ENCODE data around the gene FH. TPM values are rescaled to one million over a fixed set of nuclear protein-coding genes. Genes with fewer than 3 reads are reported as not detected.
A peak's percentile ranks its signal among the peaks of the same experiment; 100 is the strongest.

Gene FH
- total and polyA plus RNA-seq, 2 of the 13 experiments (the other 11 are each of a cell fraction or from before 2014, with no cell fraction given) = 39.2 to 152 TPM

DNA sequence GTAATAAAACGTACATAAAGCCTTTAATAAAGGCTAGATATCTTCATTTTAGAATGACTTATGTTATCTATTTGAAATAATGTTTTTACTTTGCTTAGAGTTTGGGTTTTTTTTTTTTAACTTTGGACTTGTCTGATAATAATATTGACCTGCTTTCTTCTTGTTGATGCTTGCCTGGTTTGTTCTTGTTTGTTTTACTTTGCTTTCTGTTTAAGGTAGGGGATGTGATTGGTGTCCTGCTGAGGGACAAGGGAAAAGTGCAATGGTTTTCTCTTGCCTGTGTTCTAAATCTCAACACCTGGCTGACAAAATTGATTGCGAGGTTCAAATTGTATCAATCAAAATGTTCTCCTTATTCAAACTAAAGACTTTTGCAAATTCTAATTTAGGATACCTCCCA lies 2.2 kb upstream of the FH start:
- intact Hi-C loops (cut with micrococcal nuclease; ENCODE audit: unreplicated experiment) = no loop called here
- Histone ChIP-seq H3K27me3 (ENCODE audit: control insufficient read depth in 1 of 2, insufficient read depth in 2 of 2, low read length in 2 of 2) (no peaks in the 10 kb centered on the region), H3K79me2 (ENCODE audit: insufficient read depth, low read length) (peaks cover 22% of the 10 kb centered on the region), H3K9me3 (ENCODE audit: low read length) (no peaks in the 10 kb centered on the region), H2AFZ (ENCODE audit: low read length) (no peak overlapping the region), H3K4me3 (replicated peaks in 1 of 3; ENCODE audit: insufficient read depth in 1 of 3, low read depth in 2 of 3, low read length in 3 of 3) (no peak overlapping the region), H3K4me2 (ENCODE audit: low read depth, low read length) (peak overlapping the region; percentile 60), H3K36me3 (replicated peaks in 1 of 2; ENCODE audit: control insufficient read depth in 1 of 2, insufficient read depth in 2 of 2, low read length in 2 of 2) (no peaks in the 10 kb centered on the region), H3K4me1 (ENCODE audit: insufficient read depth, low read length) (peaks cover 21% of the 10 kb centered on the region), H4K20me1 (ENCODE audit: insufficient read depth, low read length) (no peaks in the 10 kb centered on the region; the same call in 1 of the 2 replicates), H3K27ac (ENCODE audit: extremely low read length, insufficient read depth, low read length) (no peak overlapping the region), H3K9ac (ENCODE audit: insufficient read depth, low read depth, low read length) (no peak overlapping the region)
- CTCF ChIA-PET (ENCODE audit: low intra/inter-chr PET ratio, low total read pairs) = no interaction called here
- DNase-seq (ENCODE audit: low spot score) = peak; percentile 6
- in situ Hi-C loops (cut with HindIII; ENCODE audit: extremely low pct_ligation_motif_present, low pct_unique_long_range_greater_than_20kb) = loop anchor here (10.0 kb wide), 1 partner anchor 113 kb away; no protein-coding TSS in a partner anchor
- no peak for FAIRE-seq
- POLR2A ChIA-PET = no interaction called here
- WGBS (ENCODE audit: low lambda C conversion rate) = 2% methylated on average over 2 of the region's 2 CpGs
- ATAC-seq = no peak
- no TSS peak for BruUV-seq (replicated peaks)
- TF ChIP-seq ZNF75D (CRISPR knock-in tag; IDR thresholded peaks at IDR 0.05; ENCODE audit: borderline replicate concordance) = no peak
- no peak for TF ChIP-seq NPAS2 (CRISPR knock-in tag; IDR thresholded peaks at IDR 0.05; ENCODE audit: borderline replicate concordance)
- TF ChIP-seq MAFG (CRISPR knock-in tag; IDR thresholded peaks at IDR 0.05) = no peak
- no peak for TF ChIP-seq ISX (CRISPR knock-in tag; conservative IDR thresholded peaks at IDR 0.05)
- no peak for TF ChIP-seq LBX2 (CRISPR knock-in tag; IDR thresholded peaks at IDR 0.05; ENCODE audit: borderline replicate concordance)
- TF ChIP-seq, protein P1, sequence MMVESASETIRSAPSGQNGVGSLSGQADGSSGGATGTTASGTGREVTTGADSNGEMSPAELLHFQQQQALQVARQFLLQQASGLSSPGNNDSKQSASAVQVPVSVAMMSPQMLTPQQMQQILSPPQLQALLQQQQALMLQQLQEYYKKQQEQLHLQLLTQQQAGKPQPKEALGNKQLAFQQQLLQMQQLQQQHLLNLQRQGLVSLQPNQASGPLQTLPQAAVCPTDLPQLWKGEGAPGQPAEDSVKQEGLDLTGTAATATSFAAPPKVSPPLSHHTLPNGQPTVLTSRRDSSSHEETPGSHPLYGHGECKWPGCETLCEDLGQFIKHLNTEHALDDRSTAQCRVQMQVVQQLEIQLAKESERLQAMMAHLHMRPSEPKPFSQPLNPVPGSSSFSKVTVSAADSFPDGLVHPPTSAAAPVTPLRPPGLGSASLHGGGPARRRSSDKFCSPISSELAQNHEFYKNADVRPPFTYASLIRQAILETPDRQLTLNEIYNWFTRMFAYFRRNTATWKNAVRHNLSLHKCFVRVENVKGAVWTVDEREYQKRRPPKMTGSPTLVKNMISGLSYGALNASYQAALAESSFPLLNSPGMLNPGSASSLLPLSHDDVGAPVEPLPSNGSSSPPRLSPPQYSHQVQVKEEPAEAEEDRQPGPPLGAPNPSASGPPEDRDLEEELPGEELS (CRISPR knock-in tag; IDR thresholded peaks at IDR 0.05) = 0 out of 2 replicates have a peak, but pooled peaks have one; percentile 29
- TF ChIP-seq, protein P2, sequence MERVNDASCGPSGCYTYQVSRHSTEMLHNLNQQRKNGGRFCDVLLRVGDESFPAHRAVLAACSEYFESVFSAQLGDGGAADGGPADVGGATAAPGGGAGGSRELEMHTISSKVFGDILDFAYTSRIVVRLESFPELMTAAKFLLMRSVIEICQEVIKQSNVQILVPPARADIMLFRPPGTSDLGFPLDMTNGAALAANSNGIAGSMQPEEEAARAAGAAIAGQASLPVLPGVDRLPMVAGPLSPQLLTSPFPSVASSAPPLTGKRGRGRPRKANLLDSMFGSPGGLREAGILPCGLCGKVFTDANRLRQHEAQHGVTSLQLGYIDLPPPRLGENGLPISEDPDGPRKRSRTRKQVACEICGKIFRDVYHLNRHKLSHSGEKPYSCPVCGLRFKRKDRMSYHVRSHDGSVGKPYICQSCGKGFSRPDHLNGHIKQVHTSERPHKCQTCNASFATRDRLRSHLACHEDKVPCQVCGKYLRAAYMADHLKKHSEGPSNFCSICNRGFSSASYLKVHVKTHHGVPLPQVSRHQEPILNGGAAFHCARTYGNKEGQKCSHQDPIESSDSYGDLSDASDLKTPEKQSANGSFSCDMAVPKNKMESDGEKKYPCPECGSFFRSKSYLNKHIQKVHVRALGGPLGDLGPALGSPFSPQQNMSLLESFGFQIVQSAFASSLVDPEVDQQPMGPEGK (CRISPR knock-in tag; IDR thresholded peaks at IDR 0.05) = no peak
- 0 out of 2 replicates have a peak, but pooled peaks have one; percentile 56 for TF ChIP-seq FOXK2 (IDR thresholded peaks at IDR 0.05)
- TF ChIP-seq ZNF839 (CRISPR knock-in tag; IDR thresholded peaks at IDR 0.05; ENCODE audit: borderline replicate concordance) = no peak
- TF ChIP-seq FOXA1 (IDR thresholded peaks at IDR 0.05) = peak; percentile 47; the same call in 1 of the 2 replicates
- TF ChIP-seq FOXA1 (CRISPR knock-in tag; IDR thresholded peaks at IDR 0.05) = no peak
- TF ChIP-seq GATAD2A (CRISPR knock-in tag; IDR thresholded peaks at IDR 0.05) = peak; percentile 25; the same call in 1 of the 2 replicates
- TF ChIP-seq KDM2A (CRISPR knock-in tag; IDR thresholded peaks at IDR 0.05; ENCODE audit: borderline replicate concordance, low read depth) = no peak
- TF ChIP-seq CREM (IDR thresholded peaks at IDR 0.05) = peak; percentile 21; the same call in 1 of the 2 replicates
- no peak for TF ChIP-seq CREM (CRISPR knock-in tag; IDR thresholded peaks at IDR 0.05)
- TF ChIP-seq RBM39 (IDR thresholded peaks at IDR 0.05; ENCODE audit: low read depth, low read length, poor library complexity, severe bottlenecking) = no peak
- TF ChIP-seq ZNF441 (CRISPR knock-in tag; IDR thresholded peaks at IDR 0.05; ENCODE audit: borderline replicate concordance) = no peak
- TF ChIP-seq SP2 (CRISPR knock-in tag; IDR thresholded peaks at IDR 0.05) = no peak
- TF ChIP-seq, protein P3, sequence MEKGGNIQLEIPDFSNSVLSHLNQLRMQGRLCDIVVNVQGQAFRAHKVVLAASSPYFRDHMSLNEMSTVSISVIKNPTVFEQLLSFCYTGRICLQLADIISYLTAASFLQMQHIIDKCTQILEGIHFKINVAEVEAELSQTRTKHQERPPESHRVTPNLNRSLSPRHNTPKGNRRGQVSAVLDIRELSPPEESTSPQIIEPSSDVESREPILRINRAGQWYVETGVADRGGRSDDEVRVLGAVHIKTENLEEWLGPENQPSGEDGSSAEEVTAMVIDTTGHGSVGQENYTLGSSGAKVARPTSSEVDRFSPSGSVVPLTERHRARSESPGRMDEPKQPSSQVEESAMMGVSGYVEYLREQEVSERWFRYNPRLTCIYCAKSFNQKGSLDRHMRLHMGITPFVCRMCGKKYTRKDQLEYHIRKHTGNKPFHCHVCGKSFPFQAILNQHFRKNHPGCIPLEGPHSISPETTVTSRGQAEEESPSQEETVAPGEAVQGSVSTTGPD (CRISPR knock-in tag; IDR thresholded peaks at IDR 0.05) = no peak
- no peak for TF ChIP-seq GABPA (IDR thresholded peaks at IDR 0.05; ENCODE audit: low read depth, low read length)
- TF ChIP-seq GABPA (CRISPR knock-in tag; IDR thresholded peaks at IDR 0.05; ENCODE audit: low read depth) = 0 out of 2 replicates have a peak, but pooled peaks have one; percentile 14
- peak; percentile 23; the same call in 1 of the 2 replicates for TF ChIP-seq RARA (CRISPR knock-in tag; IDR thresholded peaks at IDR 0.05)
- TF ChIP-seq RBAK (CRISPR knock-in tag; IDR thresholded peaks at IDR 0.05) = no peak
